Posterior vena cava (tissue), 2 donors: ENCODE results near the gene SH2D3C. TPM values are rescaled to one million over a fixed set of nuclear protein-coding genes. Genes with fewer than 3 reads are reported as not detected.
A peak's percentile ranks its signal among the peaks of the same experiment; 100 is the strongest.

Source experiments
- DNase-seq: peaks from one replicate; pipeline ENCODE4 v3.0.0-alpha.2; 2020; ENCODE audit warnings: low spot score
- intact Hi-C, 2 donors: fragments of 100-400 bp; cut with DNase I; formaldehyde crosslinking; loops; one replicate each; pipeline versions ENCODE4 v1.14.1 to v1.14.2; 2022 to 2023
- total RNA-seq, 2 donors: library from RNA; stranded (reverse); fragmentation: NEBNext Ultra II Directional; extraction: Animal tissue kit (Norgen Biotek cat#: 25700); gene quantifications; one replicate each; pipeline ENCODE4 v1.2.1, GENCODE V29; 2021
- donor health status: DM: yes; HTN: yes; CAD: no.
- donor health status: DM: yes; HTN: yes; CAD: no.

The SH2D3C gene
- total RNA-seq, 2 donors from 2014 or later = 13.7 to 18.9 TPM

DNA sequence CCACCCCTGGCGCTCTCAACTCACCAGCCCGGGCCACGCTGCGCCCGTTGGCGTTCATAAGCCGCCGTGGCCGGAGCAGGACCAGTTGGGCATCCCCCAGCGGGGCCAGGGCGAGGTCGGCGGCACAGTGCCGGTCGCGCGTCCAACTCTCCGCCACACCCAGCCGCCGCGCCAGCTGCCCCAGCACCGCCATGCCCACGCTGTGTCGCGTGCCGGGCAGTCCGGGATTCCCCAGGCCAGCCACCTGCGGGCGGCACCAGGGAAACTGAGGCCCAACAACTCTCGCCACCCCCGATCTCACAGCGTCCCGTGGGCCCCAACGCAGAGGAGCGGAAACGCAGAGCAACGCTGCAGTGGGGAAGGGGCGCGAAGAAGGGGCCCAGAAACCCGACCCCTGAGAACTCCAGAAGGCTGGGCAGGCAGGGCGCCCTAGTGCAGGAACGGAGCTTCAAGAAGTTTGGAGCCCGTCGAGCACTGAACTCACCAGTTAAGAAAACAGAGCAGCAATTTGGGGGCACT is 63.5 kb downstream of the SH2D3C start:
- DNase-seq = no peak
- intact Hi-C loops = loop anchor here in 1 of 2 donors (5.0 kb wide), 1 partner anchor 283 kb away; no protein-coding TSS in a partner anchor

DNA sequence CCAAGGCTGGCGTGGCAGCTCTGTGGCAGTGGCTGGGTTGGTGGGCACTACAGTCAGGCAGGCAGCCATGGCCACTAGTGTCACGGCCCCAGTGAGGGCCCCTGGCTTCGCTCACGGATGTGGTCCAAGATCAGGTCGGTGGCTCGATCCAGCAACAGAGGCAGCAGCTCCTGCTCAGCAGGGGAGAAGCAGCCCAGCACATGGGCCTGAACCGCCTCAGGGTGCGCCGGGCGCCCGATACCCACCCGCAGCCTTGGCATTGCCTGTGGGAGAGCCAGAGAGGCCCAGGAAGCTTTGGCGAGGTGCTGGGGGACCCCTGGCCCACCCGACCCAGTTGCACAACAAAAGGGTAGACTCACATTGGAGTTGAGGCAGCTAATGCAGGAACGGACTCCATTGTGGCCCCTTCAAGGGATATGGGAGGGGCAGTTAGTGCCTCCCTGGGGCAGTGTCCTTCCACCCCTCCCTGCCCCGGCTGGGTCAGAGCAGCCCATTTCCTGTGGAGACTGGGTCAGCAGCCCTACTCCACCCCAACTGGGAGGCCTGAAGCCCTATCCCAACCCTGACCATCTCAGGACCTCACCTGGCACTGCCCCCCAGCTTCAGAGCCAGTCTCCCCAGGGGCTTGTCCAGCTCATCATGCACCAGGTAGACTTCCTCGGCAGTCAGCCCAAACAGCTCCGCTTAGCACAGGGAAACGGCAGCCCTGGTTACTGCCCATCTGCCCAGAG is 64.3 kb downstream of the SH2D3C start:
- intact Hi-C loops = loop anchor here in 1 of 2 donors (5.0 kb wide), 1 partner anchor 282 kb away; no protein-coding TSS in a partner anchor

DNA sequence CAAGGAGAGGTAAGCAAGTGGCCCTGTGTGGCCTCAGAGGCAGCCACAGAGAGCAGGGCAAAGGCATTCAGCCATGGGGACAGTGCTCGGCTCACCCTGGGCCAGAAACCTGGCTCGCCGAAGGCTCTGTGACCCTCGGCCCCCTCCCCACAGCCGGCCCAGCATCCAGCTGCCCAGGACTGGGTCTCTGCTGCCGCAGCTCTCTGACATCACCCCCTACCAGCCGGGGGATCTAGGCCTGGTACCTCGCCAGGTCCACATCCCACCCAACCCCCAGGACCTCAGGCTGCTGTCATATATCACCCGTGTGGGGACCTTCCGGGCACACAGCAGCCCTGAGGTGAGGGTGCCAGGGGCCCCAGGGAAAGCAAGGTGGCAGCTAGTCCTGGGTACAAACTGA is 65.6 kb downstream of the SH2D3C start:
- DNase-seq = no peak
- intact Hi-C loops = loop anchor here in 1 of 2 donors (5.0 kb wide), 1 partner anchor 281 kb away; no protein-coding TSS in a partner anchor

More for the DNA sequence above, 64.3 kb downstream of the SH2D3C start:
- DNase-seq = peak; percentile 55

DNA sequence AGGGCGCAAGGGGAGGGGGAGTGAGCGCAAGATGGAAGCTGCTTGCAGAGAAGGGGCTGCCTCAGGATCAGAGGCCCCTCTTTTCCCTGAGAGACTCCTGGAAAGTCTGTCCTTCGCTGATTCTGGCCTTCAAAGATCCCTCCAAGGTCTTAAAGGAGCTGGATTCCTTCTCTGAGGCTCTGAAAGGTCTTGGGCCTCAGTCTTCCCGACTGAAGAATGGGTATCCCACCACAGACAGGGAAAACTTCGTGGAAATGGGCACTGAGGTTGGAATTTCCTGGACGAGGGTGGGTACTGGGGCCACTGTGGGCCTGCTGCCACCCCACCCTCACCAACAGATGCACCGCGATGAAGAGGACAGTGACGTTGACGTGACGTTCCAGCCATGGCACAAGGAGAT is 66.1 kb downstream of the SH2D3C start:
- intact Hi-C loops = loop anchor here in 1 of 2 donors (5.0 kb wide), 1 partner anchor 280 kb away; no protein-coding TSS in a partner anchor
- no peak for DNase-seq

DNA sequence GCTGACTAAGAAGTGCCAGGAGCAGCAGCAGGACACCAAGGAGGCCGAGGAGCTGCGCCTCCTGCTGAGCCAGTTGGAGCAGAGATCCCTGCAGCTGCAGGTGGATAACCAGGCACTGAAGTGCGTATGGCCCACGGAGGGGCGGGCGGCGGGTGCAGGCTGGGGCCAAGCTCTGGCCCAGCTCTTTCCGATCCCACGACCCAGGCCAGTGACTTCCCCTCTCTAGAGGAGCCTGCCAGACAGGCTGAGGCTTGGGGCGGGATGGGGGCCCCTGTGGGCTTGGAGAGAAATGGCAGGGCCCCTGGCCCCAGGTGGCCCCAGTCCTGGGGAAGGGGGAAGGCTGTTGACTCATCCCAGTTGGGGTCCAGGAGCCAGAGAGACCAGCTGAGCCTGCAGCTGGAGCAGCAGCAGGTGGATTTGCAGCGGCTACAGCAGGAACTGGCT is 66.6 kb downstream of the SH2D3C start:
- intact Hi-C loops = loop anchor here in 1 of 2 donors (5.0 kb wide), 1 partner anchor 280 kb away; no protein-coding TSS in a partner anchor
- no peak for DNase-seq

DNA sequence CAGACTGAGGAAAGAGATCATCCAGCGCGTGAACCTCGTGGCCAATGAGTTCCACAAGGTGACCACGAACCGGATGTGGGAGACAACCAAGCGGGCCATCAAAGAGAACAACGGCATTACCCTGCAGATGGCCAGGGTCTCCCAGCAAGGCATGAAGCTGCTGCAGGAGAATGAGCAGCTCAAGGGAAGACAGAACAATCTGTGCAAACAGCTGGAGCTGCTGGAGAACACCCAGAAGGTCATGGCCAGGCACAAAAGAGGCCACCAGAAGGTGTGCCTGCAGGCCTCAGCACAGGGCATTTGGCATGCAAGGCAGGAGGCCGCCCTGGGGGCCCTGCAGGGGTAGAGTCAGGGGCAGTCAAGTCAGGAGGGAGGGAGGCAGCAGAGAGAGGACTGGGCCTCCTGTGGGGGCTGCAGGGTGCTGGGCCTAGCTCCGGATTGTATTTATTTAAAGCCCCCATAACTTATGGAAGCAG is 67.2 kb downstream of the SH2D3C start:
- intact Hi-C loops = loop anchor here in 1 of 2 donors (5.0 kb wide), 1 partner anchor 279 kb away; no protein-coding TSS in a partner anchor
- DNase-seq = no peak

DNA sequence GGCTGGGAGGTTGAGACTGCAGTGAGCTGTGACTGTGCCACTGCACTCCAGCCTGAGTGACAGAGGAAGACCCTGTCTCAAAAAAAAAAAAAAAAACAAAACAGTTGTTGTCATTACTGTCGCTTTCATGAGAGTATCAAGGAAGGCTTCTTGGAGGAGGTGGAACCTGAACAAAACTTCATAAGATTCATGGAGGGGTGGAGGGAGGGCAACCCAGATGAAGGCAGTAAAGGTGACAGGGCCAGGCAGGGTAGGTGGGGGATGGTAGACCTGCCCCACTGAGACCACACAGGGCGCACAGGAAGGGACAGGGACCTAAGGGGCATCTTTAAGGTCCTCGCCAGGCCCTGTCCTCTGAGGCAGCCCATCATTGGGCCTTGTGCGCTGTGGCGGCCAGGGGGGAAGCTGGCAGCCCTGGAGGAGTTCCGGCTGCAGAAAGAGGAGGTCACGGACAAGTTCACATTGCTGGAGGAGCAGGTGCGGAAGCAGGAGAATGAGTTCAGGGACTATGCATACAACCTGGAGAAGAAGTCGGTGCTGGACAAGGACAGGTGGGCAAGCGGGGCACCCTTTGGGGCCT is 68.2 kb downstream of the SH2D3C start:
- peak; percentile 77 for DNase-seq
- intact Hi-C loops = loop anchor here in 1 of 2 donors (5.0 kb wide), 1 partner anchor 278 kb away; no protein-coding TSS in a partner anchor

DNA sequence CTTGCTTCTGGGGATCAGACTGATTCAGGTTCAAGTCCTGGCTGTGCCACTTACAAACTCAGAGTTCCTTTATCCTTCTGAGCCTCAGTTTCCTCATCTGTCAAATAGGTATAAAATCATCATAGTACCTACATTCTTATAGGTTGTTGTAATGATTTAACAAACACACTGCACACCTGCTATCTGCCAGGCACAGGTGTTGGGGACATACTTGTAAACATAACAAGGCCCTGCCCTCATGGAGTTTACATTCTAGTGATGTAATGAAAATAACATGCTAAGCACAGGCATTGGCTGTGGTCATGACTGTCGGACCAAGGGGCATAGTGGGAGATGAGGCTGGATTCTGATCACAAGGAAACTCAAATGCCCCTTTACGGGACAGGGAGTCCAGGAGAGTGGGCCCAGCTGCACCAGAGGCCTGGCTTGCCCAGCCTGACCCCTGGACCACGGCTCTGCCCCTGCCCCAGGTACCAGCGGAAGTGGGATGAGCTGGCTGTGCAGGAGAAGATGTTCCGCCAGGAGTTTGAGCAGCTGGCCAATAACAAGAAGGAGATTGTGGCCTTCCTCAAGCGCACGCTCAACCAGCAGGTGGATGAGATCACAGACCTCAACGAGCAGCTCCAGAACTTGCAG is 69.4 kb downstream of the SH2D3C start:
- intact Hi-C loops = no loop called here
- peak; percentile 62 for DNase-seq

DNA sequence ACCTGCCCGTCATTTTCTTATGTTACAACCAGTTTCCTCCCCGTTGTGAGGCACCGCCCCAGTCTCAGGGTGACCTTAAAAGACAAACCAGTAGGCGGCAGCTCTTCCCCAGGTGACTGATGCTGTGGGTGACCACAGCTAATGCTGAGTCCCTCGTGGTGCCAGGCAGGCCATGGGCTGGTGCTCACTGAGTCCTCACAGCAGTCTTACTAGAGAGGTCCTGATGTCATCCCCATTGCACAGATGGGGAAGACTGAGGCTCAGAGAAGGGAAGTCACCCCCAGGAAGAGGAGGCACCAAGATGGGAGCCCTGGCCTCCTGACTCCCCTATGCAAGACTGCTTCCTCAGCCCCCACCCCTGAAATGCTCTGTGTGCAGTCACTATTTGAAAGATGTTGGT is 70.7 kb downstream of the SH2D3C start:
- DNase-seq = peak; percentile 74
- intact Hi-C loops = no loop called here

DNA sequence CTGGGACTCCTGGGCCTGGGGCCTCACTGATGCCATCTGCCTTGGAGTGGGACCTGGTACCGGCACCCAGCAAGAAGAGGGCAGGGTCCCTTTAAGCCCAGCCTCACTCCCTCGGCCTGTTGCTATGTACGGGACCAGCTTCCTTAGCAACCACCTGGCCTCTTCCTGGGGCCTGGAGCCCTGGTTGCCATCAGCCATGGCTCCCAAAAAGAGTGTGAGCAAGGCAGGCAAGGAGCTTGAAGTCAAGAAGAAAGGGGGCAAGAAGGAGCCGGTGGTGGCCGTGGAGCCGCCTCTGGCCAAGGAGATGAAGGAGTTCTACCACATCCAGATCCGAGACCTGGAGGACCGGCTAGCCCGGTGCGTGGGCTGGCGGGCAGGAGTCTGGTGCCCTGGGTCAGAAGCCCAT is 71.6 kb downstream of the SH2D3C start, which contains the start of gene CFAP157:
Gene CFAP157, plus strand, starts transcription at position 153 of the 406 bp plus-strand sequence. Its CDS starts 44 bp downstream, at position 197.
- intact Hi-C loops = no loop called here
- no peak for DNase-seq

DNA sequence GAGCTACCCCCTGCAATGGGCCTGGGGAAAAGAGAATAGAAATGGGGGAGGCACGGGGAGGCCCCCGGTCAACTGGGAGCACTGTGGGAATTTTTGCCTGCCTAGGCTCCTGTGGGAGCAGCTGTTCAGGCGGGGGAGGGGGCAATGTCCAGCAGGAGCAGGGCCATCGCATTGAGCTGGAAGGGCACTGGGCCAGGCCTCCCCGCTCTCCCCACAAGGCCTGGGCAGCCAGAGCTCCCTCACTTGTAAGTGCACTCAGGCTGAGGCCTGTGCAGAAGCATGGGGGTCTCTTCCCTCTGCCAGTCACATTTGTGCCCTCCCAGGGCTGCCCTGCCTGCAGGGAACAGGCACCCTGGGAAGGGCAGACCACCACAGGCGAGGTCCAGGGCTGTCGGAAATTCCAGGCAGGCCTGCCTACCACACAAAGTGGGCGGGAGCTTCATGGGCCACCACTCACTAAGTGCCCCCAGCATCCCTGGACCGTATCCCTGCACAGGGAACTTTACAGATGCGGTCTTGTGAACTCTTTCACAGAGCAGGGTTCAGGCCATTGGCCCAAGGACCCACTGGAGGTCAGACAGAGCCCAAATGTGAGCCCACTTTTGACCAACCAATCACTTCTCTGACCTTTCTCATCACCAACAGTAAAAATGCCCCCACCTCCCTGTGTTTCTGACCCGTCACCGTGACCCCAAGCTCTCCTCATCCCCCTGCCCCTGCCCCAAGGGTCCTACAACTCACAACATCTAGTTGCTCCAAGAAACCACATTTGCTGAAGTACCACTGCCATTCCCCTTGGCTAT is 72.7 kb downstream of the SH2D3C start:
- no peak for DNase-seq
- intact Hi-C loops = no loop called here

DNA sequence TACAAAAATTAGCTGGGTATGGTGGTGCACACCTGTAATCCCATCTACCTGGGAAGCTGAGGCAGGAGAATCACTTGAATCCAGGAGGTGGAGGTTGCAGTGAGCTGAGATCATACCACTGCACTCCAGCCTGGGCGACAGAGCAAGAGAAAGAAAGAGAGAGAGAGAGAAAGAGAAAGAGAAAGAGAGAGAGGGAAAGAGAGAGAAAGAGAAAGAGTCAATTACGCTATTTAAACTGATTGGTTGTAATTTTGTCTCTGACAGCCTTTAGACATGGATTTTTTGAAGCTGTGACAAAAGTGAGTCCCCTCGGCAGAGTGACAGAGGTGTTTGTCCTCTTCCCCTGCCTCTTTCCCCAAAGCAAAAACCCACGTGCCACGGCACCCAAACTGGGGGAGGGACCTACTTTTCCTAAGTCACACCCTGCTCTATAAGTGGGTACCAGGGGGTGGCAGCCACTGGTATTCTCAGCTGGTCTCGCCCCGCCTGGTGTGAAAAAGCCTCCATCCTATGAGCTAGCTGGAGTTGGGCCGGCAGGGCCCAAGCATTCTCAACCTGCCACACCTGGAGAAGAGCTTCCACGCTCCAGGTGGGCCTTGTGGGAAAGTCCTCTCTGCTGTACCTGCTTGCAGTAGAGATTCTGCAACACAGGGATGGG is 75.0 kb downstream of the SH2D3C start:
- intact Hi-C loops = no loop called here
- DNase-seq = no peak

DNA sequence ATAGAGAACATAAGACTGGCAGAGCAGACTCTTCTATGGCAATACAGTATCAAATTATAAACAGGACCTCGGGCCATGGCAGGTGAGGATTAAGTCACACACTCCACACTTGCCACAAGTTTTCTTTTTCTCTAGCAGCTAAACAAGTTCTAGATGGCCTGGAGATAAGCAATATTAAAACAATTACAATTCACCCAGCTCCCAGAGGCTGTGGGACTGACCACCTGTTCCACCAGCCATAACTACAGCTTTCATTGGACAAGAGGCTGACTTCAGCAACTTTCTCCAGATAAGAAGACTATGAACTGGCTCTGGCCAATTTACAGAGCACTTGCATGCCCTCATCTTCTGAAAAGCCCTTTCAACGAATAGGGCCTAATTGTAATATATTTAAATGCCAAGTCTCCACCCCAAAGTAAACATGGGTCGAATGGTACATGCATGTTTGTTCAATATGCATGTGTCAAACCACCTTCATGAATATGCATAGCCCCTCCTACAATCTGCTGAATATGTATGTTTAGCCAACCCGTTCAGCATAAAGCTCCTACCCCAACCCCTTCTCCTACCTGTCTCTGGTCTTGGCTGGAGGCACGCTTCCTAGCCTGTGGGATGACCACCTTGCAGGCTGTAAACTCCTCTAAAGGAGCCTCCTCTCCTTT is 77.7 kb downstream of the SH2D3C start:
- DNase-seq = no peak
- intact Hi-C loops = no loop called here

DNA sequence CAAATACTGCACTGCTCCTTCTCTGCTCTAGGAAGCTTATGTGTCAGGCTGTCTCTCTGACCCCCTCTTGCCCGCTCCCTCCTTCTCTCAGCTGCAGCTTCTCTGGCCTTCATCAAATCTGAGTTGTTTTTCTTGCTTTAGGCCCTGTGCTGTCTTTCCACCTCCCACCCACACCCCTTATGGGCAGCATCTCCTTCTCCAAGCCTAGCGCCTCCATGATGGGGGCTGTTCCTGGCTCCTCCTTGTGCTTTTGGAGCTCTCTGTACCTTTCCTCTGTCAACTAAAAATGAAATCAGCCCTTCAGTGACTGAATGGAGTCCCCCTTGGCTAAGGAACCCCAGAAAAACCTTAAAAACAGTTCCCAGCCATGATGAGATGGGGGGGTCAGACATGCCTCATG is 78.3 kb downstream of the SH2D3C start:
- intact Hi-C loops = no loop called here

DNA sequence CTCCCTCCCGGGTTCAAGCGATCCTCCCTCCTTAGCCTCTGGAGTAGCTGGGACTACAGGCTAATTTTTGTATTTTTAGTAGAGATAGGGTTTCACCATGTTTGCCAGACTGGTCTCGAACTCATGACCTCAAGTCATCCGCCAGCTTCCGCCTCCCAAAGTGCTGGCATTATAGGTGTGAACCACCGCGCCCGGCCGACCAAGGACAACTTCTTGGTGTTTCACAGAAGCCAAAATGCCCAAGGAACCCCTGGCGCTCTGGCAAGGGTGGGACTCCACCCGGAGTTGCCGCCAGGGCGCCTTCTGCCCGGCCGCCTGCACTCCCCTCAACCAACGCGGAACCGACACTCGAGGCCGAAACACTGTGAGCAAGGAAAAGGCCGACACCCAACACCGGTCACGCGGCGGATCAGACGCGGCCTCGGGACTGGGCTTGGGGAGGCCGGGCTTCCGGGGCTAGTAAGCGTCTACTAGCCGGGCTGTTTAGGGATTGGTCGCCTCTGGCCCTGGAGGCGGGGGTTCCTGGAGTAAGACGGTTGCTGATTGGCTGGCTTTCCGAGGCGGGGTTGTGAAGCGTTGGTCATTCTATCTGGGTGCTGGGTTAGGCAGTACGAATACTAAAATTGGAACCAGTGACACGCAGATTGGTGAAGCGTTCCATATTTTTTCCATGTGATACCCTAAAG is 79.3 kb downstream of the SH2D3C start:
- intact Hi-C loops = no loop called here
- peak; percentile 99 for DNase-seq

More for the DNA sequence above, 78.3 kb downstream of the SH2D3C start:
- no peak for DNase-seq

DNA sequence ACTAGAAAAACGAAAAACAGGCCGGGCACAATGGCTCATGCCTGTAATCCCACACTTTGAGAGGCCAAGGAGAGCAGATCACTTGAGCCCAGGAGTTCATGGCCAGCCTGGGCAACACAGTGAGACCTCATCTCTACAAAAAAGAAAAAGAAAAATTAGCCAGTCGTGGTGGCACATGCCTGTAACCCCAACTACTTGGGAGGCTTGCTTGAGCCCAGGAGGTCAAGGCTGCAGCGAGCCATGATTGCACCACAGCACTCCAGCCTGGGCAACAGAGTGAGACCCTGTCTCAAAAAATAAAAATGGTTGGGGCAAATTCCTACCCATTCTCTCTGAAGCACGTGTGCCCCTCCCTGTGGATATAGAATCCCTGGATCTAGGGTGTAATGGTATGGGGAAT is 80.1 kb downstream of the SH2D3C start:
- no peak for DNase-seq

DNA sequence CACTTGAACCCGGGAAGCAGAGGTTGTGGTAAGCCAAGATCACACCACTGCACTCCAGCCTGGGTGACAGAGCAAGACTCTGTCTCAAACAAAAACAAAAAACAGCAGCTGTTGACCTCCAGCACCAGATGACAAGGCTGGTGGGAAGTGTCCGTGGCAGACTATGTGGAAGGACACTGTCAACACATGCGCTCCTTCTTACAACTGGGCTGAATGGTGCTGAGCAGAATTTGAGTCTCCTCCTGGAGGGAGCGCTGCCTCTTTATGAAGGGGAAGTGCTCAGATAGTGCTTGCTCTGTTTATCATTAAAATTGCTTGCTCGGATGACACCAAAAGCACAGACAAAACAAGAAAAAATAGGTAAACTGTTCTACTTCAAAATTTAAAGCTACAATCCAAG is 80.9 kb downstream of the SH2D3C start:
- no peak for DNase-seq
- intact Hi-C loops = no loop called here

More for the DNA sequence above, 80.1 kb downstream of the SH2D3C start:
- intact Hi-C loops = no loop called here
